GM19438 (cell line): ENCODE data around the gene SARS2.
"Not testable (repeated sequence)": the region's sequence is repeated elsewhere in the genome, so short reads cannot be mapped to it uniquely, and the experiment has no call there.

Experiments used
- ATAC-seq: cut with Tn5 transposase; IDR thresholded peaks from one replicate; pipeline ENCODE4 v1.9.1; 2021; ENCODE audit warnings: low read depth; ENCODE audit not compliant: unreplicated experiment

SARS2 gene, protein sequence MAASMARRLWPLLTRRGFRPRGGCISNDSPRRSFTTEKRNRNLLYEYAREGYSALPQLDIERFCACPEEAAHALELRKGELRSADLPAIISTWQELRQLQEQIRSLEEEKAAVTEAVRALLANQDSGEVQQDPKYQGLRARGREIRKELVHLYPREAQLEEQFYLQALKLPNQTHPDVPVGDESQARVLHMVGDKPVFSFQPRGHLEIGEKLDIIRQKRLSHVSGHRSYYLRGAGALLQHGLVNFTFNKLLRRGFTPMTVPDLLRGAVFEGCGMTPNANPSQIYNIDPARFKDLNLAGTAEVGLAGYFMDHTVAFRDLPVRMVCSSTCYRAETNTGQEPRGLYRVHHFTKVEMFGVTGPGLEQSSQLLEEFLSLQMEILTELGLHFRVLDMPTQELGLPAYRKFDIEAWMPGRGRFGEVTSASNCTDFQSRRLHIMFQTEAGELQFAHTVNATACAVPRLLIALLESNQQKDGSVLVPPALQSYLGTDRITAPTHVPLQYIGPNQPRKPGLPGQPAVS

GRCh38 chr19:38929929-38930775 is at the start of gene SARS2:
Gene SARS2 (minus strand): TSS chr19:38930763. CDS start chr19:38930736, 27 bp downstream.
- peak; percentile 55 for ATAC-seq

DNA sequence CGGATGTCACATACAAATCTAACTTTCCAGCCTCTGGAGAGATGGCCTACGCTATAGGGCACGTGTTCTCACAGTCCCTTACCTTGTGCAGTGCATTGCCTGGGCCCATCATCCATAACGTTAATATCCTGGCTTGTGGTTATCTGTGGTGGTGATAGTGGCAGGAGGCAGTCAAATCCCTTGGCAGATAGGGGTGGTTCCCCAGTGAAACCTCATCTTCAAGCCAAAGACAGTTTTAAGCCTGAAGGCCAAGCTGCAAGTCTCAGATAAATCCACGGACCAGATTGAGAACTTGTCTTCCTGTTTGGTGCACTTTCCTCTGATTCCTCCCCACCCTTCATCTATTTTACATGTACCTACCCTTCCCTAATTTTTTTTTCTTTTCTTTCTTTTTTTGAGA is 49.2 kb upstream of the SARS2 start:
- ATAC-seq, result no peak

DNA sequence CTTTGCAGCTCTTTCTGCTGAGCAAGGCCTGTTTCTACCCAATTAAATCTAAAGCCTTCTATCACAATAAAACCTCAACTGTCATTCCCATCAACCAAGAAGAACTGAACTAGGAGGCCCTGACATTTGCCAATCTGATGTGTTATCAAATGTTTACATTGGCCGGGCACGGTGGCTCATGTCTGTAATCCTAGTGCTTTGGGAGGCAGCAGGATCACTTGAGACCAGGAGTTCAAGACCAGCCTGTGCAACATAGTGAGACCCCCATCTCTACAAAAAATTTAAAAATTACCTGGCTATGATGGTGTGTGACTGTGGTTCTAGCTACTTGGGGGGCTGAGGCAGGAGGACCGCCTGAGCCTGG is 47.7 kb upstream of the SARS2 start:
- ATAC-seq, result no peak

- peak; percentile 53 for ATAC-seq
Measured at GRCh38 chr19:38977445-38978325, 47.1 kb upstream of the SARS2 start.

GRCh38 chr19:38975861-38976271 is 45.3 kb upstream of the SARS2 start:
- no peak for ATAC-seq

- no peak for ATAC-seq
Measured at GRCh38 chr19:38975214-38975860, 44.8 kb upstream of the SARS2 start, which contains the start of gene FBXO17. Gene FBXO17 (minus strand): TSS chr19:38975742. CDS start chr19:38950319, 25,423 bp downstream.

GRCh38 chr19:38974624-38975213 is 44.2 kb upstream of the SARS2 start:
- ATAC-seq, result no peak

DNA sequence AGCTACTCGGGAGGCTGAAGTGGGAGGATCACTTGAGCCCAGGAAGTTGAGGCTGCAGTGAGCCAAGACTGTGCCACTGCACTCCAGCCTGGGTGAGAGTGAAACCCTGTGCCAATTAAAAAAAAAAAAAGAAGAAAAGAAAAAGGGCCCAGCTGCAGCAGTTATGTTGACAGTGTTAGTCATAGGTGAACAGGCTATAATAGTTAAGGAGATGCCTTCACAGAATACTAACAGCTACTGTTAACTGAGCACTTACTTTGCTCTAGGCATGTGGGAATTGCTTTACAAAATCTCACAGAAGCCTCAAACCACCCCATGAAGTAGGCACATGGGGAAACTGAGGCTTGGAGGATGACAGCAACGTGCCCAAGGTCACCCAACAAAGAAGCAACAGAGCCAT is 41.1 kb upstream of the SARS2 start:
- ATAC-seq, result no peak

DNA sequence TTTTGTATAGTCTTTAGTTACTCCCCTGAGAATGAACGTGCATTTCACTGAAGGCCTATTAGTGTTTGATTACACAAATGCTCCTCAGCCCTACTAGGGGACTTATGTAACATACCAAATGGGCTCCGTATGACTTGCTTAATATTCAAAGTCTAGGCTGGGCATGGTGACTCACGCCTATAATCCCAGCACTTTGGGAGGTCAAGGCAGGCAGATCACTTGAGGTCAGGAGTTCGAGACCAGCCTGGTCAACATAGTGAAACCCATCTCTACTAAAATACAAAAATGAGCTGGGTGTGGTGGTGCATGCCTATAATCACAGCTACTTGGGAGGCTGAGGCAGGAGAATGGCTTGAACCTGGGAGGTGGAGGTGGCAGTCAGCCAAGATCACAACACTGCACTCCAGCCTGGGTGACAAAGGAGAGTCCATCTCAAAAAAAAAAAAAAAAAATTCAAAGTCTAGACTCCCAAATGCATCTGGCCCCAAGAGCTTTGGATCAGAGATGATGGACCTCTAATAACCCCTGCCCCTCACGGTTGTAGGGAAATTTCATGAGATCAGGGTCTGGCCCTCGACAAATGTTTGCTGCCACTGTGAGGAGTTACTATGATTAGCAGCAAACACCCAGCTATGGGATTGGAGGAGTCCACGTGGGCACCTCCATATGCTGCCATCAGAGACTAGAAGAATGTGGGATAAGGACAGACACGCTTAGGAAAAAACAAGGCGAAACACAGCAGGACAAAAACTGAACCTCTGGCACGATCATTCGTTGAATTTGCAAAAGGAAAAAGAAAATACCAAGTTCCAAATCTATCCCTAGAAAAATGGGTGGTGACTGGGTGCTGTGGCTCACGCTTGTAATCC is 40.3 kb upstream of the SARS2 start:
- ATAC-seq, result no peak

DNA sequence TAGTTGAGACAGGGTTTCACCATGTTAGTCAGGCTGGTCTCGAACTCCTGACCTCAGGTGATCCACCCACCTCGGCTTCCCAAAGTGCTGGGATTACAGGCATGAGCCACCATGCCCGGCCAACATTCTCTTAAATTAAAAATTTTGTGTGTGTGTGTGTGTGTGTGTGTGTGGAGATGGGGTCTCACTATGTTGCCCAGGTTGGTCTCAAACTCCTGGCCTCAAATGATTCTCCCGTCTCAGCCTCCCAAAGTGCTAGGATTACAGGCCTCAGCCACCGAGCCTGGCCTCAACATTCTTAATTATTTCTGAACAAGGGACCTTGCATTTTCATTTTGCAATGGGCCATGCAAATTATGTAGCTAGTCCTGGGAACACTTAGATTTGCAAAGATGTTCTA is 35.6 kb upstream of the SARS2 start:
- ATAC-seq, result not testable (repeated sequence)

DNA sequence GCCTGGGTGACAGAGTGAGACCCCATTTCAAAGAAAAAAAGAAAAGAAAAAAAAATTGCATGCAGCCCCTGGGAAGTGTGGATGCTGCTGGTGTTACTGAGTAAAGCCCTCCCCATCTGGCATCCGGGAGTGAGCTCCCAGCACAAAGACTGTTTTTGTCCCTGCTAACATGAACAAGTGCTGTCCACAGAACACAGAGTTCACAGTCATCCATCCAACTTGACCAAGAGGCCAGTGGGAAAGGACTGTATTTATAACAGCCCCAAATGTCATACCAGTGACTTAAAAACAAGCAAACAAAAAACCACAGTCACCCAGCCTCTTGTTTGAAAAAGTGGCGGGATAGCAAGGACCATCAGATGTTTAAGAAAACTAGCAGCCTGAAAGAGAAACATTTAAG is 34.2 kb upstream of the SARS2 start:
- no peak for ATAC-seq

GRCh38 chr19:38959618-38960017 is 29.1 kb upstream of the SARS2 start:
- no peak for ATAC-seq

- ATAC-seq, result no peak
Measured at GRCh38 chr19:38958301-38958700, 27.7 kb upstream of the SARS2 start.

DNA sequence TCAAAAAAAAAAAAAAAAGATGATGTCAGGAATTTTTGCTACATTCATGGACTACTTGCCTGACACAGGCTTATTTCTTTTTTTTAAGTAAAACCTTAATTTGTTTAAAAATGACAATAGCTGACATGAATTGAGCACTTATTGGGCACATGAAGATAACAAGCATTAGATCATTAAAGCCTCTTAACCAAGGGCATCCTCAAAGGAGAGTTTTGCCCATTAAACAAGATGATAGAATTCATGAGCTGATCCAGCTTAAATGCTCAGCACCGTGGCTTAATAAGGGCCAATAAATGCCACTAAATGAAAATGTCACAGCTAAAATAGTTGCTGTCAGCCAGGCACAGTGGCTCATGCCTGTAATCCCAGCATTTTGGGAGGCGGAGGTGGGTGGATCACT is 25.7 kb upstream of the SARS2 start:
- ATAC-seq, result no peak

GRCh38 chr19:38953677-38954076 is 23.1 kb upstream of the SARS2 start:
- no peak for ATAC-seq

GRCh38 chr19:38952395-38953165 is 22.0 kb upstream of the SARS2 start:
- ATAC-seq, result no peak

DNA sequence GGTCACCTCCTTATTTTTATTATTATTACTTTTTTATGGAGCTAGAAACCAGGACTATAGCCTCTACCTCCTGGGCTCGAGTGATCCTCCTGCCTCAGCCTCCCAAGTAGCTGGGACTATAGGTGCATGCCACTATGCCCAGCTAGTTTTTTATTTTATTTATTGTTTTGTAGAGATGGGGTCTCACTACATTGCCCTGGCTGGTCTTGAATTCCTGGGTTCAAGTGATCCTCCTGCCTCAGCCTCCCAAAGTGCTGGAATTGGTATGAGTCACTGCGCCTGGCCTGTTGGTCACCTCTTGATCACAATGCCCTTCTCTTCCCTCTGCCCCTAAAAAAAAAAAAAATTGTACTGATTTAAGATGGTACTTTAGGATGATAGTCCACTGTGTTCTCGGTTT is 20.6 kb upstream of the SARS2 start:
- no peak for ATAC-seq
